ENCODE data around the gene SF3B4. TPM values are rescaled to one million over a fixed set of nuclear protein-coding genes. Genes with fewer than 3 reads are reported as not detected.

SF3B4 gene
- total RNA-seq, 2 donors from 2014 or later: 85.8 to 93.8 TPM

GRCh38 chr1:149896575-149896974 is 31.0 kb downstream of the SF3B4 start:
- Histone ChIP-seq H3K4me3 (ENCODE audit: low read length) (no peak overlapping the region), H3K27me3 (ENCODE audit: control insufficient read depth, insufficient read depth, low read length, poor library complexity, severe bottlenecking) (no peaks in the 10 kb centered on the region), H3K9ac (ENCODE audit: extremely low read depth, low read length, poor library complexity, severe bottlenecking) (no peak overlapping the region), H3K4me1 (ENCODE audit: control insufficient read depth, insufficient read depth, low read length) (no peaks in the 10 kb centered on the region), H3K9me3 (ENCODE audit: control insufficient read depth, low read length) (peaks cover 4% of the 10 kb centered on the region), H3K36me3 (ENCODE audit: control insufficient read depth, insufficient read depth, low read length) (no peaks in the 10 kb centered on the region), H3K27ac (ENCODE audit: low read depth, low read length) (no peak overlapping the region)
- Mint-ChIP-seq H3K27me3 (ENCODE audit: insufficient read depth) (peaks cover 10% of the 10 kb centered on the region), H3K4me3 (no peak overlapping the region), H3K27ac (no peak overlapping the region), H3K36me3 (ENCODE audit: low read depth) (no peaks in the 10 kb centered on the region), H3K4me1 (peaks cover 2% of the 10 kb centered on the region), H3K9me3 (no peaks in the 10 kb centered on the region)
- 100% methylated on average over 1 to 4 of the region's 4 CpGs for WGBS, 2 experiments (ENCODE audit: insufficient coverage in 1 of 2, insufficient read length in 1 of 2)
- DNase-seq: no peak
- no peak for TF ChIP-seq CTCF (conservative IDR thresholded peaks at IDR 0.05)

GRCh38 chr1:149888999-149889289 is 38.7 kb downstream of the SF3B4 start:
- 44 to 60% methylated on average over 5 to 6 of the region's 6 CpGs for WGBS, 2 experiments (ENCODE audit: insufficient coverage in 1 of 2, insufficient read length in 1 of 2)
- no peak overlapping the region for H3K27ac Mint-ChIP-seq
- H3K9me3 Mint-ChIP-seq: no peaks in the 10 kb centered on the region
- Histone ChIP-seq H3K4me3 (ENCODE audit: low read length) (peak overlapping the region; percentile 89), H3K36me3 (ENCODE audit: control insufficient read depth, insufficient read depth, low read length) (no peaks in the 10 kb centered on the region), H3K27ac (ENCODE audit: low read depth, low read length) (peak overlapping the region; percentile 98), H3K9ac (ENCODE audit: extremely low read depth, low read length, poor library complexity, severe bottlenecking) (peak overlapping the region; percentile 84), H3K9me3 (ENCODE audit: control insufficient read depth, low read length) (no peaks in the 10 kb centered on the region), H3K27me3 (ENCODE audit: control insufficient read depth, insufficient read depth, low read length, poor library complexity, severe bottlenecking) (no peaks in the 10 kb centered on the region), H3K4me1 (ENCODE audit: control insufficient read depth, insufficient read depth, low read length) (no peaks in the 10 kb centered on the region)
- DNase-seq: no peak
- H3K4me1 Mint-ChIP-seq: no peaks in the 10 kb centered on the region
- H3K36me3 Mint-ChIP-seq (ENCODE audit: low read depth): no peaks in the 10 kb centered on the region
- no peak for TF ChIP-seq CTCF (conservative IDR thresholded peaks at IDR 0.05)
- H3K4me3 Mint-ChIP-seq: no peak overlapping the region
- H3K27me3 Mint-ChIP-seq (ENCODE audit: insufficient read depth): no peaks in the 10 kb centered on the region

GRCh38 chr1:149888247-149888998 is 39.2 kb downstream of the SF3B4 start:
- H3K27ac Mint-ChIP-seq: no peak overlapping the region
- no peak overlapping the region for H3K4me3 Mint-ChIP-seq
- H3K9me3 ChIP-seq (ENCODE audit: control insufficient read depth, low read length): no peaks in the 10 kb centered on the region
- H3K27me3 Mint-ChIP-seq (ENCODE audit: insufficient read depth): no peaks in the 10 kb centered on the region
- peak overlapping the region; percentile 98 for H3K27ac ChIP-seq (ENCODE audit: low read depth, low read length)
- no peaks in the 10 kb centered on the region for H3K9me3 Mint-ChIP-seq
- no peaks in the 10 kb centered on the region for H3K27me3 ChIP-seq (ENCODE audit: control insufficient read depth, insufficient read depth, low read length, poor library complexity, severe bottlenecking)
- DNase-seq: peak; percentile 96
- H3K36me3 Mint-ChIP-seq (ENCODE audit: low read depth): no peaks in the 10 kb centered on the region
- H3K4me1 ChIP-seq (ENCODE audit: control insufficient read depth, insufficient read depth, low read length): no peaks in the 10 kb centered on the region
- H3K36me3 ChIP-seq (ENCODE audit: control insufficient read depth, insufficient read depth, low read length): no peaks in the 10 kb centered on the region
- H3K4me3 ChIP-seq (ENCODE audit: low read length): peak overlapping the region; percentile 89
- TF ChIP-seq CTCF (conservative IDR thresholded peaks at IDR 0.05): peak; percentile 74
- no peaks in the 10 kb centered on the region for H3K4me1 Mint-ChIP-seq
- H3K9ac ChIP-seq (ENCODE audit: extremely low read depth, low read length, poor library complexity, severe bottlenecking): peak overlapping the region; percentile 84
- WGBS, 2 experiments (ENCODE audit: insufficient coverage in 1 of 2, insufficient read length in 1 of 2): 1 to 2% methylated on average over 26 to 28 of the region's 28 CpGs

Measured in endodermal cell (in vitro differentiated cells).